ENCODE results near the gene SMIM5. TPM values are rescaled to one million over a fixed set of nuclear protein-coding genes. Genes with fewer than 3 reads are reported as not detected.
A peak's percentile ranks its signal among the peaks of the same experiment; 100 is the strongest.

Gene SMIM5
- total RNA-seq, 2 experiments from 2014 or later: 0.26 to 0.42 TPM

GRCh38 chr17:75594499-75595283 is 38.5 kb upstream of the SMIM5 start:
- Mint-ChIP-seq H3K36me3 (no peaks in the 10 kb centered on the region), H3K4me1 (peaks cover 3% of the 10 kb centered on the region), H3K27ac (no peak overlapping the region), H3K9me3 (no peaks in the 10 kb centered on the region), H3K27me3 (no peaks in the 10 kb centered on the region), H3K4me3 (no peak overlapping the region)
- DNase-seq (no peak), ATAC-seq (ENCODE audit: low read depth) (no peak)
- POLR2A ChIA-PET: no interaction called here

GRCh38 chr17:75595284-75595919 is 37.8 kb upstream of the SMIM5 start:
- no peak overlapping the region for H3K4me3 Mint-ChIP-seq
- POLR2A ChIA-PET: interaction anchor here (0.6 kb wide), 1 partner anchor 1155 kb away, joined by 3 read pairs; no protein-coding TSS in a partner anchor
- H3K36me3 Mint-ChIP-seq: no peaks in the 10 kb centered on the region
- peaks cover 3% of the 10 kb centered on the region for H3K4me1 Mint-ChIP-seq
- DNase-seq (no peak), ATAC-seq (ENCODE audit: low read depth) (no peak)
- no peaks in the 10 kb centered on the region for H3K9me3 Mint-ChIP-seq
- no peaks in the 10 kb centered on the region for H3K27me3 Mint-ChIP-seq
- H3K27ac Mint-ChIP-seq: no peak overlapping the region

DNA sequence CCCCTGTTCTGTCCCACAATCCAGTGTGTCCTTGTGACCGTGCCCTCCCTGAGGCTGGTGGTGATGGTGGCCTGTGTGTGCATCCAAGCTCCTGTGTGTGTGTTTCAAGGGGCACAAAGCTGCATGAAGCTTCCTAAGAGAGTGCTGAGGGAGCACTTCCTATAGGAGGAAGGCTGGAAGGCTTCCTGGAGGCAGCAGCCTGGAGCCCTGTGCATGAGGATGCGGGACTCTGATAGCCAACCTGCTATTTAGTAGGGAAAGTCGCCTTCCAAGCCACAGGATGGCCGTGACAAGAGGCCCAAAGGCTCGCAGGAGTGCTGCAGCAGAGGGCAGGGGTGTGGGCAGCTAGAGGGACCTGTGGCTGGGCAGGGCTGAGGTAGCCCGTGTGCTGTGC is 37.3 kb upstream of the SMIM5 start:
- H3K27ac Mint-ChIP-seq: no peak overlapping the region
- POLR2A ChIA-PET: interaction anchor here (0.6 kb wide), 1 partner anchor 1154 kb away, joined by 3 read pairs; no protein-coding TSS in a partner anchor
- peaks cover 2% of the 10 kb centered on the region for H3K4me1 Mint-ChIP-seq
- no peaks in the 10 kb centered on the region for H3K27me3 Mint-ChIP-seq
- no peaks in the 10 kb centered on the region for H3K9me3 Mint-ChIP-seq
- H3K4me3 Mint-ChIP-seq: no peak overlapping the region
- DNase-seq: no peak
- no peak for ATAC-seq (ENCODE audit: low read depth)
- no peaks in the 10 kb centered on the region for H3K36me3 Mint-ChIP-seq

DNA sequence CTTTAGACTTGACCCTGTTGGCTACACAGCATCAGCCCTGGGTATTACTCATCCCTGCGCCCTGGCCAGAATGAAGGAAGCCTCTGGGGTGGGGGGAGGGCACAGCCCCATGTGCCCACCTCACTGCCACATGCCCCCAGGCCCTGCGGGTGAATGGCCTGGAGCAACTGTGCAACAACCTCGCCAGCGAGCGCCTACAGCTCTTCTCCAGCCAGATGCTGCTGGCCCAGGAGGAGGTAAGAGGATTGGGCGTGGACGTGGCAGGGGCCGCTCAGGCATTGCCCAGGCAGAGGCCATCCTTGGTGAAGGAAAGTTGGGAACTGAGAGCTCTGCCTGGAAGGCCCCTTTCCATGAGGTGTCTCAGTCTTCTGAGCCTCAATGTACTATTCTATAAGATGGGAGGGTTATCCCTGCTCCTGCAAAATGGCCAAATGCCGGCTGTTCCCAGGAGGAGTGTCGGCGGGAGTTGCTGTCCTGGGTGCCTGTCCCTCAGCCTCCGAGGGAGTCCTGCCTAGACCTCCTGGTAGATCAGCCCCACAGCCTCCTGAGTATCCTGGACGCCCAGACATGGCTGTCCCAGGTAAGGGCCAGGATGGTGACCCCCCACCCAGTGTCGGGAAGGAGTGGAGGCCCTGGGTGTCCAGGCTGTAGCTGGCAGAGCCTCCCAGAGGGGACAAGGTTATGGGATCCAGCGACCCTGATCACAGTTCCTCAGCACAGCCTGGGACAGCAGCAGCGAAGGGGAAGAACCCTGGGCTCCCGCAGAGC is 36.7 kb upstream of the SMIM5 start:
- no peak for DNase-seq
- POLR2A ChIA-PET: no interaction called here
- H3K9me3 Mint-ChIP-seq: no peaks in the 10 kb centered on the region
- no peaks in the 10 kb centered on the region for H3K4me1 Mint-ChIP-seq
- no peak overlapping the region for H3K4me3 Mint-ChIP-seq
- no peaks in the 10 kb centered on the region for H3K27me3 Mint-ChIP-seq
- no peak for ATAC-seq (ENCODE audit: low read depth)
- H3K36me3 Mint-ChIP-seq: no peaks in the 10 kb centered on the region
- H3K27ac Mint-ChIP-seq: no peak overlapping the region

GRCh38 chr17:75601057-75601987 is 31.9 kb upstream of the SMIM5 start:
- Mint-ChIP-seq H3K36me3 (no peaks in the 10 kb centered on the region), H3K4me1 (peaks cover 3% of the 10 kb centered on the region), H3K27me3 (no peaks in the 10 kb centered on the region), H3K4me3 (no peak overlapping the region), H3K9me3 (no peaks in the 10 kb centered on the region), H3K27ac (no peak overlapping the region)
- ATAC-seq (ENCODE audit: low read depth) (peak; percentile 74), DNase-seq (peak; percentile 75)
- POLR2A ChIA-PET: interaction anchor here (0.5 to 2.1 kb wide), 5 partner anchors 9 to 461 kb away, joined by 3 to 7 read pairs (median 3); a partner anchor contains a TSS

- POLR2A ChIA-PET: interaction anchor here (1.0 kb wide), 1 partner anchor 86 kb away, joined by 3 read pairs; the partner anchor contains the start of gene TSEN54
- H3K27ac Mint-ChIP-seq: no peak overlapping the region
- peaks cover 6% of the 10 kb centered on the region for H3K4me1 Mint-ChIP-seq
- H3K9me3 Mint-ChIP-seq: no peaks in the 10 kb centered on the region
- no peaks in the 10 kb centered on the region for H3K36me3 Mint-ChIP-seq
- no peaks in the 10 kb centered on the region for H3K27me3 Mint-ChIP-seq
- no peak overlapping the region for H3K4me3 Mint-ChIP-seq
- no peak for DNase-seq
- ATAC-seq (ENCODE audit: low read depth): no peak
These were observed 30.6 kb upstream of the SMIM5 start for GRCh38 chr17:75602644-75603043.

DNA sequence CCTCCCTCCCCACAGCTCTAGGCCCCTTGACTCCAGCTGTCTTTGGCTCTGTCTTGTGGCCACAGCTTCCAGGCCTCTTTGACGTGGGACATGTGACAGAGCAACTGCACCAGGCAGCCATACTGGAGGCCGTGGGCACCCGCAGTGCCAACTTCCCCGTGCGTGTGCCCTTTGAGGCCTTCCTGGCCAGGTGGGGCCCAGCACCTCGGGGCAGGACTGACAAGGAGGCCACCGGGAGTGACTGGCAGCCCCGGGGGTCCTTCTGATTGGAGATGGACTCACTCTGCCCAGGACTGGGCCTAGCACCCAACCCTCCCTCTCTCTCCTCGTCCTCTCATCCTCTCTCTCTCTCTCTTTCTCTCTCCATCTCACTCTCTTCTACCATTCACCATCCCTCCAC is 30.1 kb upstream of the SMIM5 start:
- Mint-ChIP-seq H3K4me1 (peaks cover 6% of the 10 kb centered on the region), H3K36me3 (no peaks in the 10 kb centered on the region), H3K27ac (no peak overlapping the region), H3K27me3 (no peaks in the 10 kb centered on the region), H3K9me3 (no peaks in the 10 kb centered on the region), H3K4me3 (no peak overlapping the region)
- POLR2A ChIA-PET: interaction anchor here (1.0 kb wide), 1 partner anchor 86 kb away, joined by 3 read pairs; the partner anchor contains the start of gene TSEN54
- DNase-seq: no peak
- no peak for ATAC-seq (ENCODE audit: low read depth)

- Mint-ChIP-seq H3K27ac (no peak overlapping the region), H3K27me3 (no peaks in the 10 kb centered on the region), H3K9me3 (no peaks in the 10 kb centered on the region), H3K4me1 (peaks cover 6% of the 10 kb centered on the region), H3K4me3 (no peak overlapping the region), H3K36me3 (no peaks in the 10 kb centered on the region)
- POLR2A ChIA-PET: no interaction called here
- DNase-seq (no peak), ATAC-seq (ENCODE audit: low read depth) (no peak)
These were observed 29.1 kb upstream of the SMIM5 start for GRCh38 chr17:75604034-75604695.

- H3K36me3 Mint-ChIP-seq: no peaks in the 10 kb centered on the region
These were observed 27.4 kb upstream of the SMIM5 start for GRCh38 chr17:75605790-75606189.

DNA sequence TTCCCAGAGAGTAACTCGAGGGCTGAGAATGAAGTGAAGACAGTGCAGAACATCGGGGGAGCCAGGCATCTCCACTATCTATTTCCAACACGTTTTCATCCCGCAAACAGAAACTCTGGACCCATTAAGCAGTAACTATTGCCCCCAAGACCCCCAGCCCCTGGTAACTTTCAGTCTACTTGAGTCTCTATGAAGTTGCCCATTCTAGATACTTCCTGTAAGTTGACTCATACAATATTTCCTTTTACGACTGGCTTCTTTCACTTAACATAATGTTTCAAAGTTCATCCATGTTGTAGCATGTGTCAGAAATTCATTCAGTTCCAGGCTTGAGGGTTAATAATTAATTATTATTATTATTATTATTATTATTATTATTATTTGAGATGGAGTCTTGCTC is 26.1 kb upstream of the SMIM5 start:
- POLR2A ChIA-PET: no interaction called here
- Mint-ChIP-seq H3K27ac (no peak overlapping the region), H3K9me3 (no peaks in the 10 kb centered on the region), H3K4me1 (peaks cover 6% of the 10 kb centered on the region), H3K36me3 (no peaks in the 10 kb centered on the region), H3K4me3 (no peak overlapping the region), H3K27me3 (no peaks in the 10 kb centered on the region)
- no peak for DNase-seq
- ATAC-seq (ENCODE audit: low read depth): no peak

More at GRCh38 chr17:75605790-75606189, 27.4 kb upstream of the SMIM5 start:
- ATAC-seq (ENCODE audit: low read depth): no peak
- Mint-ChIP-seq H3K4me1 (peaks cover 6% of the 10 kb centered on the region), H3K9me3 (no peaks in the 10 kb centered on the region), H3K27ac (no peak overlapping the region), H3K4me3 (no peak overlapping the region), H3K27me3 (no peaks in the 10 kb centered on the region)
- DNase-seq: no peak
- POLR2A ChIA-PET: no interaction called here

DNA sequence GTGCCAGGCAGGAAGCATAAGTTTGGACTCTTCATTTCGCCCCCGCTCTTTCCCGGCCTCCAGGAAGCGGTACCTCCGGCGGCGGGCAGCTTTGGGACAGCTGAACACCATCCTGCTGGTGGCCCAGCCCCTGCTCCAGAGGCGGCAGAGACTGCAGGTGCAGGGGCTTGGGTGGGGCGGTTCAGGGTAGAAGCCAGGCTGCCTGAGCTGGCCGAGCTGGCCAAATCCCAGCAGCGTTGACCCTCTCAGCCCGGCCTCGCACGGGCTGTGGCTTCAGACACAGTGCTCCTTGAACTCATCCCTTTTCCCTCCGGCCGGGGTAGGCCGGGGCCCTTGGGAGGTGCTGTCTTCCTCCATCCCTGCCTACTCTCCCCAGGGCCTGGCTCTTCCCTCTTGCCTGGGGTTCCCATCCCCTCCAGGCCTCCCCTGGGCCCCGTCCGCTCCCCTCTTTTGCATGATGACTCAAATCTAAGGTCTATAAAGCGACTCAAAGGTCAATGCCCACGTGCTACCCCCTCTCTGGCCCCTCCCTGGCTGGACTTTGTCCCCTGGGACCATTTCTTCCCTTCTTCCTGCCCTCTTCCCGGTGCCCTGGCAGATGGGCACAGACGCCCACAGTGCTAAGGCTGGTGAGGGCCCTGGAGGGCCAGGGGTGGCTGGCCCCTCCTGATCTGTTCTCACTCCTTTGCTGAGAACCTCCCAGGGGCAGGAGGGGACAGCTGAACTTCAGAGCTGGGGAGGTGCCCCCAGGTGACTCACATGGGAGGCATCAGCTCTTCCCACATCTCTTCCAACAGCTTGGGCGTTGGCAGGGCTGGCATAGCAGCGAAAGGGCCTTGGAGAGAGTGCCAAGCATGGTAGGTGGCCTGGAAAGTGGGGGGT is 22.9 kb upstream of the SMIM5 start:
- H3K27ac Mint-ChIP-seq: peak overlapping the region; percentile 10
- ATAC-seq (ENCODE audit: low read depth) (no peak), DNase-seq (no peak)
- H3K27me3 Mint-ChIP-seq: no peaks in the 10 kb centered on the region
- no peaks in the 10 kb centered on the region for H3K36me3 Mint-ChIP-seq
- H3K9me3 Mint-ChIP-seq: no peaks in the 10 kb centered on the region
- H3K4me3 Mint-ChIP-seq: no peak overlapping the region
- H3K4me1 Mint-ChIP-seq: peaks cover 4% of the 10 kb centered on the region
- POLR2A ChIA-PET: no interaction called here
